Measurements from ENCODE around the gene PRKN. TPM values are rescaled to one million over a fixed set of nuclear protein-coding genes. Genes with fewer than 3 reads are reported as not detected.
"Not testable (repeated sequence)": the region's sequence is repeated elsewhere in the genome, so short reads cannot be mapped to it uniquely, and the experiment has no call there.

PRKN gene
- total RNA-seq, 1 donor from 2014 or later: 5.7 TPM

- peaks cover 2% of the 10 kb centered on the region for H3K36me3 Mint-ChIP-seq (ENCODE audit: low read depth)
- DNase-seq (ENCODE audit: low spot score): no peak
- H3K4me3 Mint-ChIP-seq (ENCODE audit: unreplicated experiment): no peak overlapping the region
- H3K9me3 Mint-ChIP-seq (ENCODE audit: low read depth): no peaks in the 10 kb centered on the region
- peaks cover 9% of the 10 kb centered on the region for H3K4me1 Mint-ChIP-seq (ENCODE audit: low read depth)
- TF ChIP-seq CTCF (IDR thresholded peaks at IDR 0.05): no peak
- H3K27ac Mint-ChIP-seq (ENCODE audit: unreplicated experiment): no peak overlapping the region
- H3K27me3 Mint-ChIP-seq (ENCODE audit: low read depth): no peaks in the 10 kb centered on the region
These were observed 188.2 kb downstream of the PRKN start for GRCh38 chr6:162539321-162539720.

GRCh38 chr6:162538643-162539064 lies 188.9 kb downstream of the PRKN start:
- Mint-ChIP-seq H3K27me3 (ENCODE audit: low read depth) (no peaks in the 10 kb centered on the region), H3K27ac (ENCODE audit: unreplicated experiment) (no peak overlapping the region), H3K4me3 (ENCODE audit: unreplicated experiment) (no peak overlapping the region), H3K4me1 (ENCODE audit: low read depth) (peaks cover 9% of the 10 kb centered on the region), H3K36me3 (ENCODE audit: low read depth) (peaks cover 2% of the 10 kb centered on the region), H3K9me3 (ENCODE audit: low read depth) (no peaks in the 10 kb centered on the region)
- no peak for TF ChIP-seq CTCF (IDR thresholded peaks at IDR 0.05)
- no peak for DNase-seq (ENCODE audit: low spot score)

- DNase-seq (ENCODE audit: low spot score): no peak
- no peaks in the 10 kb centered on the region for H3K4me1 Mint-ChIP-seq (ENCODE audit: low read depth)
- no peak overlapping the region for H3K27ac Mint-ChIP-seq (ENCODE audit: unreplicated experiment)
- no peak for TF ChIP-seq CTCF (IDR thresholded peaks at IDR 0.05)
- H3K27me3 Mint-ChIP-seq (ENCODE audit: low read depth): no peaks in the 10 kb centered on the region
- H3K4me3 Mint-ChIP-seq (ENCODE audit: unreplicated experiment): no peak overlapping the region
- H3K36me3 Mint-ChIP-seq (ENCODE audit: low read depth): no peaks in the 10 kb centered on the region
- H3K9me3 Mint-ChIP-seq (ENCODE audit: low read depth): no peaks in the 10 kb centered on the region
These were observed 194.6 kb downstream of the PRKN start for GRCh38 chr6:162533009-162533400.

- Mint-ChIP-seq H3K4me1 (ENCODE audit: low read depth) (no peaks in the 10 kb centered on the region), H3K9me3 (ENCODE audit: low read depth) (no peaks in the 10 kb centered on the region), H3K27me3 (ENCODE audit: low read depth) (no peaks in the 10 kb centered on the region), H3K36me3 (ENCODE audit: low read depth) (no peaks in the 10 kb centered on the region), H3K27ac (ENCODE audit: unreplicated experiment) (no peak overlapping the region), H3K4me3 (ENCODE audit: unreplicated experiment) (no peak overlapping the region)
- TF ChIP-seq CTCF (IDR thresholded peaks at IDR 0.05): no peak
- no peak for DNase-seq (ENCODE audit: low spot score)
These were observed 195.1 kb downstream of the PRKN start for GRCh38 chr6:162532283-162533008.

- H3K27me3 Mint-ChIP-seq (ENCODE audit: low read depth); H3K9me3 Mint-ChIP-seq (ENCODE audit: low read depth); H3K4me3 Mint-ChIP-seq (ENCODE audit: unreplicated experiment); DNase-seq (ENCODE audit: low spot score); H3K4me1 Mint-ChIP-seq (ENCODE audit: low read depth); H3K27ac Mint-ChIP-seq (ENCODE audit: unreplicated experiment); H3K36me3 Mint-ChIP-seq (ENCODE audit: low read depth): not testable (repeated sequence)
These were observed 196.2 kb downstream of the PRKN start for GRCh38 chr6:162531391-162531790.

- no peaks in the 10 kb centered on the region for H3K27me3 Mint-ChIP-seq (ENCODE audit: low read depth)
- no peaks in the 10 kb centered on the region for H3K4me1 Mint-ChIP-seq (ENCODE audit: low read depth)
- H3K27ac Mint-ChIP-seq (ENCODE audit: unreplicated experiment): no peak overlapping the region
- no peak for DNase-seq (ENCODE audit: low spot score)
- H3K36me3 Mint-ChIP-seq (ENCODE audit: low read depth): no peaks in the 10 kb centered on the region
- no peak for TF ChIP-seq CTCF (IDR thresholded peaks at IDR 0.05)
- H3K4me3 Mint-ChIP-seq (ENCODE audit: unreplicated experiment): no peak overlapping the region
- H3K9me3 Mint-ChIP-seq (ENCODE audit: low read depth): no peaks in the 10 kb centered on the region
These were observed 199.0 kb downstream of the PRKN start for GRCh38 chr6:162528538-162528937.
